ENCODE measurements around the gene CNTNAP1.
A peak's percentile ranks its signal among the peaks of the same experiment; 100 is the strongest.

Gene CNTNAP1

GRCh38 chr17:42670789-42671657, 11.3 kb upstream of the CNTNAP1 start:
- no peak for DNase-seq

- no peak for DNase-seq
Measured at GRCh38 chr17:42672038-42672437, 10.3 kb upstream of the CNTNAP1 start.

GRCh38 chr17:42673266-42673884, 9.0 kb upstream of the CNTNAP1 start:
- no peak for DNase-seq

GRCh38 chr17:42673885-42674754, 8.2 kb upstream of the CNTNAP1 start:
- DNase-seq: peak; percentile 43

GRCh38 chr17:42674755-42675347, 7.5 kb upstream of the CNTNAP1 start:
- no peak for DNase-seq

GRCh38 chr17:42675348-42675964, 6.9 kb upstream of the CNTNAP1 start:
- no peak for DNase-seq

- no peak for DNase-seq
Measured at GRCh38 chr17:42675965-42676423, 6.3 kb upstream of the CNTNAP1 start.

GRCh38 chr17:42676424-42677011, 5.8 kb upstream of the CNTNAP1 start, which contains the start of gene PLEKHH3:
Gene PLEKHH3 (minus strand): TSS chr17:42676994. CDS start chr17:42676563, 431 bp downstream.
- no peak for DNase-seq

GRCh38 chr17:42677012-42677857, 5.1 kb upstream of the CNTNAP1 start:
- peak; percentile 99 for DNase-seq

GRCh38 chr17:42677921-42678781, 4.2 kb upstream of the CNTNAP1 start:
- peak; percentile 78 for DNase-seq

- peak; percentile 68 for DNase-seq
Measured at GRCh38 chr17:42678951-42679491, 3.3 kb upstream of the CNTNAP1 start.

GRCh38 chr17:42679492-42680330, 2.6 kb upstream of the CNTNAP1 start:
- DNase-seq: peak; percentile 84

- DNase-seq: no peak
Measured at GRCh38 chr17:42680331-42680808, 2.0 kb upstream of the CNTNAP1 start.

- DNase-seq: peak; percentile 48
Measured at GRCh38 chr17:42682722-42683403, 532 bp downstream of the CNTNAP1 start.

- peak; percentile 43 for DNase-seq
Measured at GRCh38 chr17:42683407-42684034, 1.2 kb downstream of the CNTNAP1 start.

GRCh38 chr17:42684929-42685556, 2.7 kb downstream of the CNTNAP1 start:
- no peak for DNase-seq

- no peak for DNase-seq
Measured at GRCh38 chr17:42685831-42686230, 3.5 kb downstream of the CNTNAP1 start.
